Erythroblast (primary cell): Measurements from ENCODE around the gene SGCD.

Experiments used
- GATA1 ChIP-seq: IDR thresholded peaks from 2 replicates; pipeline ENCODE4 v1.6.1; 2011; ENCODE audit warnings: low read depth, mild to moderate bottlenecking, control low read depth, low read length, moderate library complexity
- POLR2A ChIP-seq: IDR thresholded peaks from 2 replicates; pipeline ENCODE4 v1.6.1; 2011; ENCODE audit warnings: mild to moderate bottlenecking, low read length

- TF ChIP-seq POLR2A (no peak), GATA1 (no peak)
Observed at GRCh38 chr5:156704139-156704538, 377.2 kb downstream of the SGCD start.
